Breast epithelium (tissue), 3 donors: ENCODE measurements around the gene ST7L.

Experiments
- POLR2A ChIP-seq: fragments of 450-650 bp; IDR thresholded peaks from one replicate; pipeline ENCODE4 v1.6.1; 2016; ENCODE audit warnings: antibody characterized with exemption, mild to moderate bottlenecking, moderate library complexity
- POLR2AphosphoS5 ChIP-seq, 3 donors: sonication (generic); formaldehyde crosslinking; IDR thresholded peaks; one replicate each; pipeline ENCODE4 v1.6.1; 2017; ENCODE audit warnings: antibody characterized with exemption in 3 of 3
- TF ChIP-seq, protein P1 (sequence below), 3 donors: fragments of 450-650 bp; IDR thresholded peaks; one replicate each; pipeline ENCODE4 v1.5.1; 2016 to 2017; ENCODE audit warnings: antibody characterized with exemption in 3 of 3, mild to moderate bottlenecking in 3 of 3, moderate library complexity in 3 of 3

DNA sequence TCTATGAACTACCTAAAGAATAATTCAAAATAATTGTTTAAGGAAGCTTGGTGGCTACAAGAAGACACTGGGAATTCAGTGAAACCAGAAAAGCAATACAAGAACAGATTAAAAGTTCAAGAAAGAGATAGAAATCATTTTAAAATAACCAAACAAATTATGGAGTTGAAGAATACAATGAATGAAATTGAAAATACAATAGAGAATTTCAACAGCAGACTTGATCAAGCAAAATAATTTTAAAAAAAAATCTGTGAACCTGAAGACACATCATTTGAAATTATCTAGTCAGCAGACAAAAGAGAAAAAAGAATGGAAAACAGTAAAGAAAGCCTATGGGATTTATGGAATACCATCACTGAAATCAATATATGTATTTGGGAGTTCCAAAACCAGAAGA, 141.4 kb downstream of the ST7L start:
- TF ChIP-seq, protein P1, sequence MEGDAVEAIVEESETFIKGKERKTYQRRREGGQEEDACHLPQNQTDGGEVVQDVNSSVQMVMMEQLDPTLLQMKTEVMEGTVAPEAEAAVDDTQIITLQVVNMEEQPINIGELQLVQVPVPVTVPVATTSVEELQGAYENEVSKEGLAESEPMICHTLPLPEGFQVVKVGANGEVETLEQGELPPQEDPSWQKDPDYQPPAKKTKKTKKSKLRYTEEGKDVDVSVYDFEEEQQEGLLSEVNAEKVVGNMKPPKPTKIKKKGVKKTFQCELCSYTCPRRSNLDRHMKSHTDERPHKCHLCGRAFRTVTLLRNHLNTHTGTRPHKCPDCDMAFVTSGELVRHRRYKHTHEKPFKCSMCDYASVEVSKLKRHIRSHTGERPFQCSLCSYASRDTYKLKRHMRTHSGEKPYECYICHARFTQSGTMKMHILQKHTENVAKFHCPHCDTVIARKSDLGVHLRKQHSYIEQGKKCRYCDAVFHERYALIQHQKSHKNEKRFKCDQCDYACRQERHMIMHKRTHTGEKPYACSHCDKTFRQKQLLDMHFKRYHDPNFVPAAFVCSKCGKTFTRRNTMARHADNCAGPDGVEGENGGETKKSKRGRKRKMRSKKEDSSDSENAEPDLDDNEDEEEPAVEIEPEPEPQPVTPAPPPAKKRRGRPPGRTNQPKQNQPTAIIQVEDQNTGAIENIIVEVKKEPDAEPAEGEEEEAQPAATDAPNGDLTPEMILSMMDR (IDR thresholded peaks at IDR 0.05) = no peak
- TF ChIP-seq POLR2A = no peak
- TF ChIP-seq POLR2AphosphoS5 (IDR thresholded peaks at IDR 0.05) = no peak
